RWPE2 (cell line): ENCODE measurements around the gene RHOU.

Experiments
- ATAC-seq: fragments of 200-7000 bp; cut with Tn5 transposase; 3 replicates; pipeline ENCODE4 v1.9.1; 2021; ENCODE audit warnings: low read depth
- DNase-seq: peaks from one replicate; pipeline ENCODE4 v3.0.0-alpha.2; 2020; ENCODE audit warnings: low spot score
- H3K27ac ChIP-seq: fragments of 450-650 bp; 2 replicates; pipeline ENCODE4 v1.5.1; 2017; ENCODE audit warnings: mild to moderate bottlenecking; ENCODE audit not compliant: poor library complexity, severe bottlenecking
- H3K27me3 ChIP-seq: fragments of 250-450 bp; sonication (Bioruptor Pico); 2 replicates; pipeline ENCODE4 v1.5.1; 2021; ENCODE audit warnings: mild to moderate bottlenecking, moderate library complexity; ENCODE audit not compliant: insufficient read depth, poor library complexity, severe bottlenecking
- H3K36me3 ChIP-seq: fragments of 250-450 bp; sonication (Bioruptor Pico); 2 replicates; pipeline ENCODE4 v1.5.1; 2020; ENCODE audit warnings: low read depth, mild to moderate bottlenecking, moderate library complexity
- H3K4me1 ChIP-seq: fragments of 250-450 bp; sonication (Bioruptor Pico); 2 replicates; pipeline ENCODE4 v1.5.1; 2021; ENCODE audit warnings: mild to moderate bottlenecking, moderate library complexity; ENCODE audit not compliant: insufficient read depth, poor library complexity, severe bottlenecking
- H3K4me3 ChIP-seq: fragments of 250-450 bp; sonication (Bioruptor Pico); 2 replicates; pipeline ENCODE4 v1.5.1; 2021; ENCODE audit warnings: mild to moderate bottlenecking, moderate library complexity; ENCODE audit not compliant: severe bottlenecking
- H3K9me3 ChIP-seq: fragments of 250-450 bp; sonication (Bioruptor Pico); 2 replicates; pipeline ENCODE4 v1.5.1; 2021; ENCODE audit warnings: mild to moderate bottlenecking, moderate library complexity; ENCODE audit not compliant: severe bottlenecking
- CTCF ChIP-seq: fragments of 450-650 bp; IDR thresholded peaks from one replicate; pipeline ENCODE4 v1.5.1; 2017; ENCODE audit warnings: mild to moderate bottlenecking, moderate library complexity; ENCODE audit not compliant: poor library complexity, severe bottlenecking

Gene RHOU

GRCh38 chr1:228785366-228786330, 50.4 kb downstream of the RHOU start:
- TF ChIP-seq CTCF, result no peak
- Histone ChIP-seq H3K27me3 (no peaks in the 10 kb centered on the region), H3K4me1 (no peaks in the 10 kb centered on the region), H3K36me3 (no peaks in the 10 kb centered on the region), H3K4me3 (no peak overlapping the region), H3K9me3 (no peaks in the 10 kb centered on the region), H3K27ac (no peak overlapping the region)
- ATAC-seq (no peak), DNase-seq (no peak)

DNA sequence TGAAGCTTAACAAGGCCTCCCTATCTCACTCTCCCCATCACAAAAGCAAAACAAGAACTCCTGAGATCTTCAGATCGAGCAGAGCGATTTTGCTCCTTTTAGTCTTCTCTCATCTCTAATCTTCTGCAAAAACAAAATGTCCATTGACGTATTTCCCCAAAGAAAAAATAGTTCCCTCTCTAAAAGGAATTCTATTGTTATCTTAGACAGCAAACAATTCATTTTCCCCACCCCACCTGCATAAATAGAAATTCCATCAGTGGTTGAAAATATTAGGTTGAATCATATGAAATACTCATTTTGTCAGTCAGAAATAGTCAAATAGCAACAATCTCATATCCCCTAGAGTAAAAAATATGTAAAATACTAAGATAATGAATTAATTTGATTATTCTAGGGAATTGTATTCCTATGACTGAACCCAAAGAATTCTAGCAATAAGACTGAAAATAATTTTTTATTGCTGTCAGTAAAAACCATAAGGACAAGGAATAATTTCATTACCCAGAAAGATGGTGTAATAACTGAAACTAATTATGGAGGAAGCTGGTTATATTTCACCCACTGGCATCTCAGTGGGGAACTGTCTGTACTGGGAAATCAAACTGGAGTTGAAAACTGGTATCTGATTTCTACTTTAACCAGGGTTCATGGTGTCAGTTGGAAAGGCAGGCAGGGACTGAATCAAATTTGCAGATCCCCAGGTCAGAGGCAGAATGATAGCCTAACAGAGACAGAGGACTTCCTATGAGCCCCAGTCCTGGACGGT, 51.3 kb downstream of the RHOU start:
- Histone ChIP-seq H3K4me3 (no peak overlapping the region), H3K36me3 (no peaks in the 10 kb centered on the region), H3K27me3 (no peaks in the 10 kb centered on the region), H3K27ac (no peak overlapping the region), H3K9me3 (no peaks in the 10 kb centered on the region), H3K4me1 (no peaks in the 10 kb centered on the region)
- no peak for TF ChIP-seq CTCF
- no peak for DNase-seq
- ATAC-seq, result no peak

GRCh38 chr1:228791791-228792190, 56.5 kb downstream of the RHOU start:
- ATAC-seq (no peak), DNase-seq (no peak)
- Histone ChIP-seq H3K4me3 (no peak overlapping the region), H3K36me3 (no peaks in the 10 kb centered on the region), H3K27ac (no peak overlapping the region), H3K27me3 (no peaks in the 10 kb centered on the region), H3K4me1 (no peaks in the 10 kb centered on the region), H3K9me3 (no peaks in the 10 kb centered on the region)
- no peak for TF ChIP-seq CTCF

DNA sequence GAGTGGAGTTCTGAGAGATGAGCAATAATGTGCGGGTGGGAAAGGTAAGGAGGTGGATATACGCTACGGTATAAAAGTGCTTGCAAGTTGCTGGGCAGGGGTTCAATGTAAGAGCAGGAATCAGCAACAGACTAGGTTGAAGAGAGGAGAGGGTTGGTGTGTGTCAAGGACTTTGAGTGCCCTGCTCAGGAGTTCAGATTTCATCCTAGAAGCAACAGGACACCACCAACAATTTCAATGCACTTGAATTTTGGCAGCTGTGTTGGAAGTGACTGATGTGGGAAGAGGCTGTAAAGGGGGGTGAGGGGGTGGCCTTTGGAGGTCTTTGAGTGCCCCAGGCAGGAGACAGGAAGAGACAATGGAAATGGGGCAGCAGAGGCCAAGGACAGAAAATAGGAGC, 57.3 kb downstream of the RHOU start:
- H3K4me3 ChIP-seq, result no peak overlapping the region
- H3K36me3 ChIP-seq, result no peaks in the 10 kb centered on the region
- H3K9me3 ChIP-seq, result no peaks in the 10 kb centered on the region
- ATAC-seq (no peak), DNase-seq (no peak)
- TF ChIP-seq CTCF, result no peak
- H3K27ac ChIP-seq, result no peak overlapping the region
- no peaks in the 10 kb centered on the region for H3K4me1 ChIP-seq
- no peaks in the 10 kb centered on the region for H3K27me3 ChIP-seq
